ENCODE results near the gene THYN1.
"Not testable (repeated sequence)": the region's sequence is repeated elsewhere in the genome, so short reads cannot be mapped to it uniquely, and the experiment has no call there.

The THYN1 gene

GRCh38 chr11:134253188-134253993 is at the start of gene THYN1, which contains the start of gene ACAD8:
Gene THYN1 (minus strand): TSS chr11:134253352. CDS start chr11:134252882, 470 bp downstream.
Gene ACAD8 (plus strand): TSS chr11:134253568. CDS start chr11:134253601, 33 bp downstream.
- peaks cover 36% of the 10 kb centered on the region for H3K36me3 ChIP-seq (ENCODE audit: control insufficient read depth, low read depth, low read length)
- H3K27ac ChIP-seq (ENCODE audit: low read length): no peak within 1 kb of the TSS
- no peaks in the 10 kb centered on the region for H3K27me3 ChIP-seq (ENCODE audit: control insufficient read depth, insufficient read depth, low read length)
- H3K9ac ChIP-seq (ENCODE audit: low read length): peak within 1 kb of the TSS; percentile 60
- H3K4me1 ChIP-seq (ENCODE audit: control insufficient read depth, low read depth, low read length): peaks cover 12% of the 10 kb centered on the region
- H3K4me3 ChIP-seq (ENCODE audit: low read length): peak within 1 kb of the TSS; percentile 89
- no peaks in the 10 kb centered on the region for H3K9me3 ChIP-seq (ENCODE audit: control insufficient read depth, low read depth, low read length)

- Histone ChIP-seq H3K27ac (ENCODE audit: low read length) (no peak overlapping the region), H3K9ac (ENCODE audit: low read length) (no peak overlapping the region), H3K27me3 (ENCODE audit: control insufficient read depth, insufficient read depth, low read length) (no peaks in the 10 kb centered on the region), H3K4me3 (ENCODE audit: low read length) (no peak overlapping the region), H3K4me1 (ENCODE audit: control insufficient read depth, low read depth, low read length) (no peaks in the 10 kb centered on the region), H3K36me3 (ENCODE audit: control insufficient read depth, low read depth, low read length) (peaks cover 7% of the 10 kb centered on the region), H3K9me3 (ENCODE audit: control insufficient read depth, low read depth, low read length) (no peaks in the 10 kb centered on the region)
These were observed 41.5 kb upstream of the THYN1 start for GRCh38 chr11:134294664-134295063.

GRCh38 chr11:134293119-134294113 is 40.3 kb upstream of the THYN1 start:
- no peaks in the 10 kb centered on the region for H3K27me3 ChIP-seq (ENCODE audit: control insufficient read depth, insufficient read depth, low read length)
- H3K9ac ChIP-seq (ENCODE audit: low read length): no peak overlapping the region
- no peaks in the 10 kb centered on the region for H3K9me3 ChIP-seq (ENCODE audit: control insufficient read depth, low read depth, low read length)
- H3K4me1 ChIP-seq (ENCODE audit: control insufficient read depth, low read depth, low read length): no peaks in the 10 kb centered on the region
- no peak overlapping the region for H3K4me3 ChIP-seq (ENCODE audit: low read length)
- peaks cover 3% of the 10 kb centered on the region for H3K36me3 ChIP-seq (ENCODE audit: control insufficient read depth, low read depth, low read length)
- H3K27ac ChIP-seq (ENCODE audit: low read length): no peak overlapping the region

GRCh38 chr11:134292661-134293060 is 39.5 kb upstream of the THYN1 start:
- H3K9me3 ChIP-seq (ENCODE audit: control insufficient read depth, low read depth, low read length): no peaks in the 10 kb centered on the region
- H3K27me3 ChIP-seq (ENCODE audit: control insufficient read depth, insufficient read depth, low read length): no peaks in the 10 kb centered on the region
- H3K36me3 ChIP-seq (ENCODE audit: control insufficient read depth, low read depth, low read length): peaks cover 3% of the 10 kb centered on the region
- H3K27ac ChIP-seq (ENCODE audit: low read length): no peak overlapping the region
- H3K9ac ChIP-seq (ENCODE audit: low read length): no peak overlapping the region
- H3K4me3 ChIP-seq (ENCODE audit: low read length): no peak overlapping the region
- H3K4me1 ChIP-seq (ENCODE audit: control insufficient read depth, low read depth, low read length): no peaks in the 10 kb centered on the region

GRCh38 chr11:134291196-134291595 is 38.0 kb upstream of the THYN1 start:
- Histone ChIP-seq H3K36me3 (ENCODE audit: control insufficient read depth, low read depth, low read length) (peaks cover 3% of the 10 kb centered on the region), H3K27ac (ENCODE audit: low read length) (no peak overlapping the region), H3K4me3 (ENCODE audit: low read length) (no peak overlapping the region), H3K9me3 (ENCODE audit: control insufficient read depth, low read depth, low read length) (no peaks in the 10 kb centered on the region), H3K4me1 (ENCODE audit: control insufficient read depth, low read depth, low read length) (no peaks in the 10 kb centered on the region), H3K9ac (ENCODE audit: low read length) (no peak overlapping the region), H3K27me3 (ENCODE audit: control insufficient read depth, insufficient read depth, low read length) (no peaks in the 10 kb centered on the region)

GRCh38 chr11:134290646-134291045 is 37.5 kb upstream of the THYN1 start:
- H3K36me3 ChIP-seq (ENCODE audit: control insufficient read depth, low read depth, low read length): peaks cover 3% of the 10 kb centered on the region
- no peaks in the 10 kb centered on the region for H3K27me3 ChIP-seq (ENCODE audit: control insufficient read depth, insufficient read depth, low read length)
- no peaks in the 10 kb centered on the region for H3K9me3 ChIP-seq (ENCODE audit: control insufficient read depth, low read depth, low read length)
- H3K4me3 ChIP-seq (ENCODE audit: low read length): no peak overlapping the region
- no peak overlapping the region for H3K27ac ChIP-seq (ENCODE audit: low read length)
- no peak overlapping the region for H3K9ac ChIP-seq (ENCODE audit: low read length)
- no peaks in the 10 kb centered on the region for H3K4me1 ChIP-seq (ENCODE audit: control insufficient read depth, low read depth, low read length)

GRCh38 chr11:134289789-134290188 is 36.6 kb upstream of the THYN1 start:
- no peak overlapping the region for H3K27ac ChIP-seq (ENCODE audit: low read length)
- H3K4me1 ChIP-seq (ENCODE audit: control insufficient read depth, low read depth, low read length): no peaks in the 10 kb centered on the region
- H3K36me3 ChIP-seq (ENCODE audit: control insufficient read depth, low read depth, low read length): peaks cover 3% of the 10 kb centered on the region
- H3K9ac ChIP-seq (ENCODE audit: low read length): no peak overlapping the region
- no peaks in the 10 kb centered on the region for H3K9me3 ChIP-seq (ENCODE audit: control insufficient read depth, low read depth, low read length)
- no peak overlapping the region for H3K4me3 ChIP-seq (ENCODE audit: low read length)
- H3K27me3 ChIP-seq (ENCODE audit: control insufficient read depth, insufficient read depth, low read length): no peaks in the 10 kb centered on the region

GRCh38 chr11:134289167-134289566 is 36.0 kb upstream of the THYN1 start:
- no peak overlapping the region for H3K4me3 ChIP-seq (ENCODE audit: low read length)
- H3K9ac ChIP-seq (ENCODE audit: low read length): no peak overlapping the region
- H3K9me3 ChIP-seq (ENCODE audit: control insufficient read depth, low read depth, low read length): no peaks in the 10 kb centered on the region
- no peak overlapping the region for H3K27ac ChIP-seq (ENCODE audit: low read length)
- no peaks in the 10 kb centered on the region for H3K4me1 ChIP-seq (ENCODE audit: control insufficient read depth, low read depth, low read length)
- H3K27me3 ChIP-seq (ENCODE audit: control insufficient read depth, insufficient read depth, low read length): no peaks in the 10 kb centered on the region
- peaks cover 5% of the 10 kb centered on the region for H3K36me3 ChIP-seq (ENCODE audit: control insufficient read depth, low read depth, low read length)

- no peaks in the 10 kb centered on the region for H3K4me1 ChIP-seq (ENCODE audit: control insufficient read depth, low read depth, low read length)
- no peak overlapping the region for H3K4me3 ChIP-seq (ENCODE audit: low read length)
- no peak overlapping the region for H3K9ac ChIP-seq (ENCODE audit: low read length)
- peaks cover 11% of the 10 kb centered on the region for H3K36me3 ChIP-seq (ENCODE audit: control insufficient read depth, low read depth, low read length)
- no peaks in the 10 kb centered on the region for H3K27me3 ChIP-seq (ENCODE audit: control insufficient read depth, insufficient read depth, low read length)
- H3K27ac ChIP-seq (ENCODE audit: low read length): no peak overlapping the region
- no peaks in the 10 kb centered on the region for H3K9me3 ChIP-seq (ENCODE audit: control insufficient read depth, low read depth, low read length)
These were observed 35.3 kb upstream of the THYN1 start for GRCh38 chr11:134288486-134288885.

GRCh38 chr11:134287561-134287960 is 34.4 kb upstream of the THYN1 start:
- Histone ChIP-seq H3K27me3 (ENCODE audit: control insufficient read depth, insufficient read depth, low read length) (no peaks in the 10 kb centered on the region), H3K9me3 (ENCODE audit: control insufficient read depth, low read depth, low read length) (no peaks in the 10 kb centered on the region), H3K4me3 (ENCODE audit: low read length) (no peak overlapping the region), H3K27ac (ENCODE audit: low read length) (no peak overlapping the region), H3K4me1 (ENCODE audit: control insufficient read depth, low read depth, low read length) (no peaks in the 10 kb centered on the region), H3K36me3 (ENCODE audit: control insufficient read depth, low read depth, low read length) (peaks cover 11% of the 10 kb centered on the region), H3K9ac (ENCODE audit: low read length) (no peak overlapping the region)

- H3K9me3 ChIP-seq (ENCODE audit: control insufficient read depth, low read depth, low read length); H3K36me3 ChIP-seq (ENCODE audit: control insufficient read depth, low read depth, low read length); H3K27ac ChIP-seq (ENCODE audit: low read length); H3K27me3 ChIP-seq (ENCODE audit: control insufficient read depth, insufficient read depth, low read length); H3K9ac ChIP-seq (ENCODE audit: low read length); H3K4me1 ChIP-seq (ENCODE audit: control insufficient read depth, low read depth, low read length); H3K4me3 ChIP-seq (ENCODE audit: low read length): not testable (repeated sequence)
These were observed 31.2 kb upstream of the THYN1 start for GRCh38 chr11:134284349-134284748.

Data from iPS-18a (cell line).